ENCODE measurements around the gene AADACL4. TPM values are rescaled to one million over a fixed set of nuclear protein-coding genes. Genes with fewer than 3 reads are reported as not detected.
"Not testable (repeated sequence)": the region's sequence is repeated elsewhere in the genome, so short reads cannot be mapped to it uniquely, and the experiment has no call there.

The AADACL4 gene
- total RNA-seq, 1 donor from 2014 or later = 0.79 TPM

- no peak for DNase-seq
Observed at GRCh38 chr1:12629985-12630760, 13.7 kb upstream of the AADACL4 start.

GRCh38 chr1:12630946-12631530, 12.8 kb upstream of the AADACL4 start:
- no peak for DNase-seq

DNA sequence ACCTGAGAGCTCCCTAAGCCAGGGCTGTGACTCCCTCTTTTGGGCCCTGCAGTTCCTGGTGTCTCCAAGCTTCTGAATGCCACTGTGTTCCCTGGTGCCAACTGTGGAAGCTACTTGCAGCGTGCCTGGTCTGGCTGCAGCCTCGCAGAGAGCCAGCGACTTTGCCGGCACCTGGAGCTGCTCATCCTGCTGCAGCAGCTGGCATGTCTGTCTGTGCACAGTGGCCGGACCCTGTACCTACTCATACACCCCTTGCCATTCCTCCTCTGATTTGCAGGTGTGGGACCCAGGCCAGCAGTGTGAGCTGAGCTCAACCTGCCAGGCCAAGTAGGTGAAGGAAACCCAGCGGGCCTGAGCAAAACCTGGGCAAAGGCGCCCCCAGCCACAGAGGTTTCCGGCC, 12.3 kb upstream of the AADACL4 start:
- no peak for DNase-seq

GRCh38 chr1:12634156-12634555, 9.7 kb upstream of the AADACL4 start:
- DNase-seq = no peak

GRCh38 chr1:12634696-12635202, 9.1 kb upstream of the AADACL4 start:
- no peak for DNase-seq

DNA sequence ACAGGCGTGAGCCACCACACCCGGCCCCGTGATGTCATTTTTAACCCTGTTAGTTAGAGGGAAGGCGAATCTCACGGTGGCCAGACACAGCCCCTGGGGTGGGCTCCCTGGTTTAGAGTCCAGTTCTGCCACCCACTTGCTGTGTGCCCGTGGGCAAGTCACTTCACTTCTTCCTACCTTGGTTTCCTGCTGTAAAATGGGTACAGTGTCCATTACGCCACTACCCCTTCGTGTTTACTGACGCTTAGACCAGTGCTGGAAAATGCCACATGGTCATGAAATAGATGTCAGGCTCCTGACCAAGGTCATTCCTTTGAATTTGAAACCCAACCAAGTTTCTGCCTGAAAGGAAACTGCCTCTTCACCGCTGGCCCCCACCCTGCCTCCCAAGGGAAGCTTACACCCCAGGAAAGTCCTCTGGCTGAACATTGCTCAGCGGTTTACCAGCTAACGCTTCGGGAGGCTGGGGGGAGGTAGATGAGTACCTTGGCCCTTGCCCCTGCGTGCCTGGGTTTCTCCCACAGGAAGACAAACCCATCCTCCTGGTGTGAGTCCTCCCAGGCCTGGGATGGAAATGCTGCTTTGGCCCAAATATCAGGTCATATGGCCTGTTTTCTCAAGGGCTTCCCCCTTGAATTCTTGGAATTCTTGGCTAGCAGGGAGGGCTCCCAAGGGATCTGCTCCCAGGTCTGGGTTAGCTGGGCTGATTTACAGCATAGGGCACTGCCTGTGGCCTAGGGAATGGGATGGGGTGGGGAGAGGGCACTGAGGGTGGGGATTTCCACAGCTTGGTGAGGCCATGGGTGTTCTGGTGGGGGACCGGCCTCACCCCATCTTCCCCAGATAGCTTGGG, 7.6 kb upstream of the AADACL4 start:
- no peak for DNase-seq

GRCh38 chr1:12637693-12638092, 6.2 kb upstream of the AADACL4 start:
- DNase-seq = no peak

- no peak for DNase-seq
Observed at GRCh38 chr1:12640237-12640957, 3.5 kb upstream of the AADACL4 start.

GRCh38 chr1:12640958-12641272, 3.0 kb upstream of the AADACL4 start:
- DNase-seq = no peak

- no peak for DNase-seq
Observed at GRCh38 chr1:12643079-12643478, 806 bp upstream of the AADACL4 start.

DNA sequence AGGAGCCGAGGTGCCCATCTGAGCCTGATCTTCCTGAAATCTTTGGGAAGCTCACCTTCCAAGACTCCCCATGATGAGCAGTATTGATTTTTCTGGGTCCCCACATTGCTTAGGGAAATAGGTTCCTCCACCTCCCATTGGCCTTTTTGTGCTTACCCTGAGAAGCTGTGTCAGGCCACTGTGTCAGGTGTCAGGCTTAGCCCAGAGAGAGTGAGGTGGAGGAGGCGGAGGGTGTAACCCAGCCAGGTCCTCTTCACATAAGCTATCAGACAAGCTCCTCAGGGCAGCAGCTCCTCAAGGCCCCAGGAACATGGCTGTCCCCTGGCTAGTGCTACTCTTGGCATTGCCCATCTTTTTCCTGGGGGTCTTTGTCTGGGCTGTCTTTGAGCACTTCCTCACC, 352 bp downstream of the AADACL4 start:
- DNase-seq = no peak

- DNase-seq = no peak
Observed at GRCh38 chr1:12644829-12645228, 944 bp downstream of the AADACL4 start.

DNA sequence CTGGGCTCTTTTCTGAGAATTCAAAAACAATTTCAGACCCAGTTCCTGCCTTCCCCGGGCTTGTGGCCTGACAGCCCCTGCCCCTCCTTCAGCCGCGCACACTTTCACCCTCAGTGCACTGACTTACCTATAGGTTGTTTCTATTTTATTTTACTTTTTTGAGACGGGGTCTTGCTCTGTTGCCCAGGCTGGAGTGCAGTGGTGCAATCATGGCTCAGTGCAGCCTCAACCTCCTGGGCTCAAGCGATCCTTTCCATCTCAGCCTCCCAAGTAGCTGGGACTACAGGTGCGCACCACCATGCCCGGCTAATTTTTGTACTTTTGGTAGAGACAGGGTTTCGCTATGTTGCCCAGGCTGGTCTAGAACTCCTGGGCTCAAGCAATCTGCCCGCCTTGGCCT, 1.5 kb downstream of the AADACL4 start:
- DNase-seq = not testable (repeated sequence)

- no peak for DNase-seq
Observed at GRCh38 chr1:12648741-12649140, 4.9 kb downstream of the AADACL4 start.

GRCh38 chr1:12649971-12650421, 6.1 kb downstream of the AADACL4 start:
- DNase-seq = no peak

DNA sequence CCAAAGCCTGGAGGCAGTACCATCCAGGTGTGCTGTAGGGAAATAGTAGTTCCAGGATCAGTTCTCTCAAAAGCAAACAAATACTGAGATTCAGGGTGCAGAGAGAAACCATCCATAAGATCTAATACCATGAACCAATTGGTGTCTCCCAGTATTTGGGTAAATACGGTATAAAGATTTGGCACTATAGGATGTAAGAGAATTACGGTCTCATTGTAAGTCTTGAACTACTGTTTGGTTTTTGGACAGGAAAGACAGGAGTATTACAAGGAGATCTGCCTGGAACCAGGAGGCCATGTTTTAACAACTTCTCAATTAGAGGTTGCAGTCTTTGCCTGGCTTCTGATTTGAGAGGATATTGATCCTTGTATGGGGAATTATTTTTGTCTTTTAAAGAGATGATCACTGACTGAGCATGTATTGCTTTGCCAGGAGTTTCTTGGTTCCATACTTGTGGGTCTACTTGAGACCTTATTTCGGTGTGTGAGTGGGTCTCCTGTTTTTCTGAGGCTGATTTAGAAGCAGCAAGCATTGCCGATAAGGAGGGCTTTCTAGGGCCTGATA, 10.2 kb downstream of the AADACL4 start:
- no peak for DNase-seq

- no peak for DNase-seq
Observed at GRCh38 chr1:12654657-12655056, 10.8 kb downstream of the AADACL4 start.

GRCh38 chr1:12656575-12656974, 12.7 kb downstream of the AADACL4 start:
- DNase-seq = no peak

DNA sequence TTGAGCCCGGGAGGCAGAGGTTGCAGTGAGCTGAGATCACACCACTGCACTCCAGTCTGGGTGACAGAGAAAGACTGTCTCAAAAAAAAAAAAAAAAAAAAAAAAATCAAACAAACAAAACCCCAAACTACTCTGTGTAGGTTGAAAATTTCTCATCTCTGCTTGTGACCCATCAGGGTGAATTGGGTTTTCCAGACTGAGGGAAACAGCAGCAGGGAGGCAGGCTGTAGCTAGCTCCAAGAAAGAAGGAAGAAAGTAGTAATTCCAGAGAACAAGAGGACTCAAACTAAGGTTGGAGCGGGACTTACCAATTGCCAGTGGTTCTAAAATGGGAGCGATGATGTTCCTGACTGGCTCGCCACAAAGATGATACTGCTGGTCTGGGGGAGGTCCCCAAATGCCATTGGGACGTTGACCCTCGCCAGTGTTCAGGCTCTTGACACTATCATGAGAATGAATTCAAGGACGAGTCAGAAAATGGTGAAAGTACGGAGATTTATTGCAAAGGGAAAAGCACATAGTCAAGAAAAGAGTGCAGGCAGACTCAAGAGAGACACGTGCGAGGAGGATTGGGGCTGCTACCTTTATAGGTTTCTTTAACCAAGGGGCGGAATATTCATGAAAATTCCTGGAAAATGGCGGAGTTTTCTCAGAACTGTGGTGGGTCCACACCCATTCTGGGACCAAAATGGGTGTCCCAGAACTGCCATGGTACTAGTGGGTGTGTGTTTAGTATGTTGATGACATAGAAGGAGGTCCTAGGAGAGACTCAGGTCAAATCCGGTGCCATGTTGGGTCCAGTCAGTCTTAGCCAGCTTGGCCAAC, 13.4 kb downstream of the AADACL4 start:
- DNase-seq = no peak

GRCh38 chr1:12657885-12658512, 14.1 kb downstream of the AADACL4 start:
- DNase-seq = not testable (repeated sequence)

Measured in skin of body (tissue), 2 donors.